Left lung (tissue), 10 donors: ENCODE measurements around the gene PLEKHG4. TPM values are rescaled to one million over a fixed set of nuclear protein-coding genes. Genes with fewer than 3 reads are reported as not detected.

ENCODE experiments used
- ATAC-seq: fragments of 200-7000 bp; cut with Tn5 transposase; one replicate; pipeline ENCODE4 v1.9.1; 2020; ENCODE audit warnings: moderate library complexity
- DNase-seq, 4 donors: peaks; one replicate each; pipeline ENCODE4 v3.0.0-alpha.2; 2013 to 2020
- H3K27ac ChIP-seq, 2 donors: fragments of 200-600 bp; sonication (generic) in 1 of 2; one replicate each; pipeline versions ENCODE4 v1.5.0 to v1.8.0; 2020 to 2021
- H3K27me3 ChIP-seq, 2 donors: fragments of 200-600 bp; sonication (generic) in 1 of 2; one replicate each; pipeline versions ENCODE4 v1.5.0 to v1.8.0; 2020 to 2021
- H3K36me3 ChIP-seq, 2 donors: fragments of 200-600 bp; sonication (generic) in 1 of 2; one replicate each; pipeline versions ENCODE4 v1.5.0 to v1.8.0; 2020 to 2021
- H3K4me1 ChIP-seq, 2 donors: fragments of 200-600 bp; one replicate each; pipeline ENCODE4 v1.8.0; 2021
- H3K4me3 ChIP-seq, 2 donors: fragments of 200-600 bp; sonication (generic) in 1 of 2; one replicate each; pipeline versions ENCODE4 v1.5.0 to v1.8.0; 2020 to 2021; ENCODE audit warnings: mild to moderate bottlenecking in 1 of 2
- H3K9me3 ChIP-seq, 2 donors: fragments of 200-600 bp; sonication (generic) in 1 of 2; one replicate each; pipeline versions ENCODE4 v1.5.0 to v1.8.0; 2020 to 2021
- intact Hi-C, 2 donors: fragments of 100-400 bp; cut with DNase I; formaldehyde crosslinking; loops; one replicate each; pipeline versions ENCODE4 v1.11.2 to v1.14.2; 2022
- polyA plus RNA-seq, 6 donors: library from polyadenylated mRNA; unstranded; fragments of 120-200 nt; gene quantifications; one replicate each; pipeline ENCODE4 v1.2.1, GENCODE V29; 2013; ENCODE audit not compliant: insufficient read length in 6 of 6
- total RNA-seq, 2 donors: library from RNA; stranded (reverse); fragmentation: NEBNext Ultra II Directional; extraction: Animal tissue kit (Norgen Biotek cat#: 25700); gene quantifications; one replicate each; pipeline ENCODE4 v1.2.1, GENCODE V29; 2021
- TF ChIP-seq, protein P1 (sequence below), 2 donors: fragments of 200-600 bp; sonication (generic) in 1 of 2; IDR thresholded peaks; one replicate each; pipeline versions ENCODE4 v1.5.0 to v1.8.0; 2021; ENCODE audit warnings: antibody characterized with exemption in 2 of 2
- donor health status: DM: no; HTN: yes; CAD: no.
- donor health status: DM: no; HTN: no; CAD: no.

Gene PLEKHG4
- total and polyA plus RNA-seq, 8 donors, result 24.9 to 40.3 (median 33.7) TPM

DNA sequence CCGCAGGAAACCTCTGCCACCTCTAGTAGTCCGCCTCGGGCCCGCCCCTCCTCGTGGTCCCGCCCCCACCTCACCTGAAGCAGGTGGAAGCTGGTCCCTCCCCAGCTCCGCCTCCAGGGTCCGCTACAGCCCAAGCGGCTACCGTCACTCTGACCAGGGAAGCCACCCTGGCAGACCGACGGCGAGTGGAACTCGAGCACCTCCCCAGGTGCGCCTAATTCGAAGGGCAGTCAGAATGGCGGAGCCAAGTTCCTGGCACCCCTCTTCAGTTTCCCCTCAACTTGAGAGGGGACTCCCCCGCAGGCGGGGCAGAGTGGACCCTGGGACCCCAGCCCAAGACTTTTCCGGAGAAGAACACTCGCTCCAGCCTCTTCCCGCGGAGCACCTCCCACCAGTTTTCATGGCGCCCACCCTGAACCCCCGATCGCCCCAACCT, 32.6 kb upstream of the PLEKHG4 start:
- TF ChIP-seq, protein P1, sequence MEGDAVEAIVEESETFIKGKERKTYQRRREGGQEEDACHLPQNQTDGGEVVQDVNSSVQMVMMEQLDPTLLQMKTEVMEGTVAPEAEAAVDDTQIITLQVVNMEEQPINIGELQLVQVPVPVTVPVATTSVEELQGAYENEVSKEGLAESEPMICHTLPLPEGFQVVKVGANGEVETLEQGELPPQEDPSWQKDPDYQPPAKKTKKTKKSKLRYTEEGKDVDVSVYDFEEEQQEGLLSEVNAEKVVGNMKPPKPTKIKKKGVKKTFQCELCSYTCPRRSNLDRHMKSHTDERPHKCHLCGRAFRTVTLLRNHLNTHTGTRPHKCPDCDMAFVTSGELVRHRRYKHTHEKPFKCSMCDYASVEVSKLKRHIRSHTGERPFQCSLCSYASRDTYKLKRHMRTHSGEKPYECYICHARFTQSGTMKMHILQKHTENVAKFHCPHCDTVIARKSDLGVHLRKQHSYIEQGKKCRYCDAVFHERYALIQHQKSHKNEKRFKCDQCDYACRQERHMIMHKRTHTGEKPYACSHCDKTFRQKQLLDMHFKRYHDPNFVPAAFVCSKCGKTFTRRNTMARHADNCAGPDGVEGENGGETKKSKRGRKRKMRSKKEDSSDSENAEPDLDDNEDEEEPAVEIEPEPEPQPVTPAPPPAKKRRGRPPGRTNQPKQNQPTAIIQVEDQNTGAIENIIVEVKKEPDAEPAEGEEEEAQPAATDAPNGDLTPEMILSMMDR (IDR thresholded peaks at IDR 0.05), result no peak
- peak; percentile 74 for ATAC-seq
- Histone ChIP-seq H3K9me3 (no peaks in the 10 kb centered on the region), H3K27me3 (peaks cover 0 to 34% of the 10 kb centered on the region in 2 donors), H3K27ac (peak overlapping the region; percentile 92 to 97), H3K4me1 (peaks cover 54 to 64% of the 10 kb centered on the region in 2 donors), H3K4me3 (peak overlapping the region; percentile 70 to 81), H3K36me3 (no peaks in the 10 kb centered on the region)
- intact Hi-C loops, result no loop called here
- DNase-seq, result peak in 2 of 4 donors; percentile 74 to 95

DNA sequence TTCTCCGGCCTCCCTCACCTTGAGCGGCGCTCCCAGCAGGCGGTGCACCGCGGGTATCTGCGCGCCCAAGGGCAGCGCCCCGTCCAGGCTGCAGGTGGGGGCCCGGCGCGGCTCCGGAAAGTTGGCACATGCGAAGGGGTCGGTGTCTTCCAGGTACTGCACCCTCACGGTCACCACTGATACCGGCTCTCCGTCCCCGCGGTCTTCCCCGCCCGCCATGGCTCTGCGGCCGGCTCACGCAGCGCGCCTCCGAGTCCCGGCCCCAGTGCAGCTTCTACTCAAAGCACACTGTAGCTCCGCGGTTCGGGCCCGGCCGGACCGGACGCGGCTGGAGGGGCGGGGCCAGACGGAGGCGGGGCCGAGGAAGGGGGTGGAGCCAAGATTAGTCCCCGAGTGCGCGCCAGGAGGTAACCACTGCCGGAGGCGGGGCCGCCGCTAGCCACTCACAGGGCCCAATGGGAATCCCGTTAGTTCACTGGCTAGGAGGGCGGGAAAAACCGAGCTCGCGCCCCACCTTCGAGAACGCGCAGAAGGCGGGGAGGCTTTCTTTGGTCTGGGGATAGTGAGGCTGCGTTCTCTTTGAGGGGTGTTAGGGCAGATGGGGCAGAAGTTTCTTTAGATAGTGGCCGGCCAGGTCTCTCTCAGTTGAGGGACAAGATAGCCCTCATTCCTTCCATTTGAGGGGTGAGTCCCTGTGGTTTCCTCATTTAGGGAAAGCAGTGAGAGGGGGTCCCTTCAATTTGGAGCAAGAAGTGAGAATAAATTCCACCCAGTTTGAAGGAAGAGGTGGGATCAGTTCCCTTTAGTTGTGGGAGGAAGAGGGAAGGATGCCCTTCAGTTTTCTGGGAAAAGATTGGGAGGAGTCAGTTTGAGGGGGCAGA, 31.9 kb upstream of the PLEKHG4 start, which contains the start of gene FHOD1:
TSS of gene FHOD1 (minus strand) at position 290 of the 881 bp plus-strand sequence. CDS start at position 219, 71 bp downstream.
- intact Hi-C loops, result no loop called here
- Histone ChIP-seq H3K27ac (peak within 1 kb of the TSS; percentile 92 to 97), H3K36me3 (no peaks in the 10 kb centered on the region), H3K4me1 (peaks cover 47 to 58% of the 10 kb centered on the region in 2 donors), H3K4me3 (peak within 1 kb of the TSS; percentile 70 to 81), H3K9me3 (no peaks in the 10 kb centered on the region), H3K27me3 (peaks cover 0 to 34% of the 10 kb centered on the region in 2 donors)
- ATAC-seq, result peak; percentile 84
- DNase-seq, result peak; percentile 90 to 100 (median 97)
- TF ChIP-seq, protein P1 (IDR thresholded peaks at IDR 0.05), result no peak

DNA sequence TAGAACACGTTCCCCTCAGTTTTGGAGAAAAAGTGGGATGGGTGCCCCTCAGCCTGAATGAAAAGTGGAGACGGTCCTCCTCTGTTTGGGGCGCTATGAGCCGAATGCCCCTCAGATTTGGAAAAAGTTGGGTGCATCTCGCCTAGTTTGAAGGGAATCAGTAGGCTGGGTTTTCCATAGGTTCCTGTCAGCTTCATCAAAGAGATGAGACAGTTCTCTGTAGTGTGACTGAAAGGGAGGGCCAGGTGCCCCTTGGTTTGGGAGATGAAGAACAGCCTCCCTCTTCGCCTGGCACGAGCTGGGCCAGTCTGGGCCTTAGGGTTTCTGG, 31.3 kb upstream of the PLEKHG4 start:
- TF ChIP-seq, protein P1 (IDR thresholded peaks at IDR 0.05), result no peak
- H3K9me3 ChIP-seq, result no peaks in the 10 kb centered on the region
- peaks cover 0 to 34% of the 10 kb centered on the region in 2 donors for H3K27me3 ChIP-seq
- peak overlapping the region; percentile 48 to 81 for H3K4me3 ChIP-seq
- DNase-seq (no peak), ATAC-seq (no peak)
- peaks cover 41 to 52% of the 10 kb centered on the region in 2 donors for H3K4me1 ChIP-seq
- no peaks in the 10 kb centered on the region for H3K36me3 ChIP-seq
- intact Hi-C loops, result no loop called here
- peak overlapping the region in 1 of 2 donors; percentile 97 for H3K27ac ChIP-seq

DNA sequence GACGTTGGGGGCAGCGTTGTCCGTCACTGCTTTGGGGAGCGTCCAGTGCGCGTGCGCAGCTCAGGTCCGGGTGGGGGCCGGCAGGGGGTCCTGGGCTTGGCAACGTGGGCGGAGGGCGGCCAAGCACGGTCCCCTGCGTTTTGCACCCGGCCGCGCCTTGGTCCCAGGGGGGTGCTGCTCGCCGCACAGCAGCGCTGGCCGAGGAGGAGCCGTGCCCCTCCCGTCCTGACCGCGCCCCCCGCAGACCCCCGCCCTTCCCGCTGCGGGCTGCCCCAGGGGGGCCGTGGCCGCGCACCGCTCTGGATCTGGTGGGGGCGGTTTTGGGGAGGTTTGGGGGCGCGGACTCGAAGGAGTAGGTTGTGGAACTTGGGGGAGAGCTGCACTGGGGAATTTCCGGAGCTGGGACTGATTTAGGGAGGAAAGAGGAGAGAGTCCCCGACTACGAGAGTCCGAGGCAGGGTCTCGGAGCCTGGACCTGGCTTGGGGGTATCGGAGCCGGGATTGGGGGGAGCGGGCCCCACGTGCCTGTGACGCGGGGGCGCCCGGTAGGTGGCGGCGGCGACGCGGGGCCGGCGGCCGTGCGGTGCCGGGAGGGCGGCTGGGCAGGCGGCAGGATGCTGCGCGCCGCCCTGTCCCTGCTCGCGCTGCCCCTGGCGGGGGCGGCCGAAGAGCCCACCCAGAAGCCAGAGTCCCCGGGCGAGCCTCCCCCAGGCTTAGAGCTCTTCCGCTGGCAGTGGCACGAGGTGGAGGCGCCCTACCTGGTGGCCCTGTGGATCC, 30.7 kb upstream of the PLEKHG4 start, which contains the start of gene SLC9A5:
TSS of gene SLC9A5 (plus strand) at position 579 of the 777 bp plus-strand sequence. CDS start at position 615, 36 bp downstream.
- H3K9me3 ChIP-seq, result no peaks in the 10 kb centered on the region
- peak within 1 kb of the TSS in 1 of 2 donors; percentile 97 for H3K27ac ChIP-seq
- ATAC-seq (no peak), DNase-seq (peak in 2 of 4 donors; percentile 50 to 52)
- H3K4me1 ChIP-seq, result peaks cover 35 to 46% of the 10 kb centered on the region in 2 donors
- TF ChIP-seq, protein P1 (IDR thresholded peaks at IDR 0.05), result no peak
- peaks cover 0 to 34% of the 10 kb centered on the region in 2 donors for H3K27me3 ChIP-seq
- intact Hi-C loops, result no loop called here
- peak within 1 kb of the TSS; percentile 48 to 81 for H3K4me3 ChIP-seq
- no peaks in the 10 kb centered on the region for H3K36me3 ChIP-seq
